Right renal pelvis (tissue), 4 donors: ENCODE data around the gene CD9. TPM values are rescaled to one million over a fixed set of nuclear protein-coding genes. Genes with fewer than 3 reads are reported as not detected.
"Not testable (repeated sequence)": the region's sequence is repeated elsewhere in the genome, so short reads cannot be mapped to it uniquely, and the experiment has no call there.

ENCODE experiments used
- DNase-seq, 4 donors: peaks; one replicate each; pipeline ENCODE4 v3.0.0-alpha.2; 2013; ENCODE audit warnings: low read depth in 4 of 4, low spot score in 3 of 4, missing footprints in 1 of 4
- polyA plus RNA-seq, 4 donors: library from polyadenylated mRNA; unstranded; fragments of 120-200 nt; gene quantifications; one replicate each; pipeline ENCODE4 v1.2.1, GENCODE V29; 2013; ENCODE audit not compliant: insufficient read length in 4 of 4

The CD9 gene
- polyA plus RNA-seq, 4 donors = 182 to 211 (median 194) TPM

- no peak for DNase-seq
Observed at GRCh38 chr12:6178981-6179761, 21.0 kb upstream of the CD9 start.

GRCh38 chr12:6180268-6181051, 19.7 kb upstream of the CD9 start:
- DNase-seq = no peak

GRCh38 chr12:6181166-6181565, 19.0 kb upstream of the CD9 start:
- no peak for DNase-seq

GRCh38 chr12:6181583-6182278, 18.5 kb upstream of the CD9 start:
- DNase-seq = no peak

- DNase-seq = no peak
Observed at GRCh38 chr12:6182279-6182898, 17.8 kb upstream of the CD9 start.

GRCh38 chr12:6183689-6184428, 16.3 kb upstream of the CD9 start:
- DNase-seq = no peak

- no peak for DNase-seq
Observed at GRCh38 chr12:6185961-6186827, 14.0 kb upstream of the CD9 start.

- no peak for DNase-seq
Observed at GRCh38 chr12:6187948-6188793, 12.0 kb upstream of the CD9 start.

- no peak for DNase-seq
Observed at GRCh38 chr12:6189028-6189427, 11.2 kb upstream of the CD9 start.

- DNase-seq = not testable (repeated sequence)
Observed at GRCh38 chr12:6189952-6190598, 10.1 kb upstream of the CD9 start.

GRCh38 chr12:6190767-6191530, 9.3 kb upstream of the CD9 start:
- DNase-seq = not testable (repeated sequence)

- no peak for DNase-seq
Observed at GRCh38 chr12:6192604-6193380, 7.4 kb upstream of the CD9 start.

GRCh38 chr12:6193853-6194815, 6.1 kb upstream of the CD9 start:
- no peak for DNase-seq

- DNase-seq = peak; percentile 80 to 86 (median 84)
Observed at GRCh38 chr12:6195665-6196535, 4.3 kb upstream of the CD9 start.
